Glomerular endothelial cell (primary cell): ENCODE data around the gene ARL2. TPM values are rescaled to one million over a fixed set of nuclear protein-coding genes. Genes with fewer than 3 reads are reported as not detected.
"Not testable (repeated sequence)": the region's sequence is repeated elsewhere in the genome, so short reads cannot be mapped to it uniquely, and the experiment has no call there.

Experiments used
- DNase-seq: peaks from one replicate; pipeline ENCODE4 v3.0.0-alpha.2; 2011; ENCODE audit warnings: low read depth, low spot score; ENCODE audit errors: extremely low read depth
- total RNA-seq: library from RNA; depleted of rRNA; stranded (reverse); fragments of >200 nt; gene quantifications from 2 replicates; pipeline ENCODE4 v1.2.3, GENCODE V29; 2015

ARL2 gene
- total RNA-seq, 1 donor from 2014 or later: 191 TPM

DNA sequence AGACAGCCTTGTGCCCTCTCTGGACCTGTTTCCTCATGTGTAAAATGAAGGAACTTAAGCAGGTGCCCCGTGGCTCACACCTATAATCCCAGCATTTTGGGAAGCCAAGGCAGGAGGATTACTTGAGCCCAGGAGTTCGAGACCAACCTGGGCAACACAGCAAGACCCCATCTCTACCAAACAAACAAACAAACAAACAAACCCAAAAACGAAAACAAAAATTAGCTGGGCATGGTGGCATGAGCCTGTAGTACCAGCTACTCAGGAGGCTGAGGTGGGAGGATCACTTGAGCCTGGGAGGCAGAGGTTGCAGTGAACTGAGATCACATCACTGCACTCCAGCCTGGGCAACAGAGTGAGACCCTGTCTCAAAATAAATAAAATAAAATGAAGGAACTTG, 10.0 kb upstream of the ARL2 start:
- not testable (repeated sequence) for DNase-seq

- no peak for DNase-seq
Measured at GRCh38 chr11:65008016-65008415, 5.9 kb upstream of the ARL2 start.

DNA sequence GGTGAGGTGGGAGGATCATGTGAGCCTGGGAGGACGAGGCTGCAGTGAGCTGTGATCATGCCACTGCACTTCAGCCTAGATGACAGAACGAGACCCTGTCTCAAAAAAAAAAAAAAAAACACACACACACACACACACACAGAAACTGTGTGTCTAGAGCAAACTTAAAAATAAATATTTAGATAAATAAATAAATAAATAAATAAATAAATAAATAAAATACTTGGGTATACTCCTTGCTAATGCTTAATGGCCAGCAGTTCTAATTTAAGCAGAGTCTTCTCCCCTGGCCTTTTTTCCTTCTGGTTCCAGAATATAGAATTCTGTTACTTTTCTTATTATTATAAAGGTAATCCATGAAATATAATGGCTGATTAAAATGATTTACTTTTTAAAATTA, 5.1 kb upstream of the ARL2 start:
- DNase-seq: no peak

- DNase-seq: peak; percentile 44
Measured at GRCh38 chr11:65013130-65013887, 651 bp upstream of the ARL2 start.

DNA sequence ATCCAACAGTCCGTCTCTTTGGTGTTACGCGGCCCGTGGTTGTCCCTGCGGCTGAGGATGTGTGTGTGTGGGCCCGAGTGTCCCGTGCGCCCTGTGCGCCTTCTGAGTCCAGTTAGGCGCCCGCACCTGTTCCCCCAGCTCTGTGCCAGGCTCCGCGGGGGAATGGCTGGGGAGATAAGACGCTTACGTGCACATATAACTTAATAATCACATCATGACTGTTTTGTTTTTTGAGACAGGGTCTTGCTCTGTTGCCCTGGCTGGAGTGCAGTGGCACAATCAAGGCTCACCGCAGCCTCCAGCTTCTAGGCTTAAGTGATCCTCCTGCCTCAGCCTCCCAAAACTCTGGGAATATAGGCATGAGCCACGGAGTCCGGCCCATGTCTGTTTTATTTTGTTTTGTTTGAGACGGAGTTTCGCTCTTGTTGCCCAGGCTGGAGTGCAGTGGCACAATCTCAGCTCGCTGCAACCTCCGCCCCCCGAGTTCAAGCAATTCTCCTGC, 817 bp downstream of the ARL2 start:
- DNase-seq: no peak

- DNase-seq: no peak
Measured at GRCh38 chr11:65016705-65017104, 2.7 kb downstream of the ARL2 start.

GRCh38 chr11:65017937-65018336, 4.0 kb downstream of the ARL2 start:
- no peak for DNase-seq

DNA sequence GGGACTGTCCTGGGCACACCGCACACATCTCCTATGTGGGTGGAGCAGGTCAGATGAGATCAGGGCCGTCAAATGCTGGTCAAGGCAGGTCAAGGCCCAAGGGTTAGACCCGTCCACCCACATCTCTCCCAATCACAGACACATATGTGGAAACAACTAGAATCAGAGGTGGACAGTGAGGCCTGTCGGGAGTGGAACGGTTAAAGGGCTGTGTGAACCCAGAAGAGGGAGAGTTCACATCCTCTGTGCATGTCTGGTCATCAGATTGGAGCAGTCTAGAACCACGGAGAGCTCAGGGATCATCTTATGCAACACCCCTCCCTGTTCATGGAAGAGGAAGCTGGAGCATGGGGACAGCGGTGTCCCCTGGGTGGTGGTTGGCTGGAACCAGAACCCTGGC, 5.9 kb downstream of the ARL2 start:
- no peak for DNase-seq

- no peak for DNase-seq
Measured at GRCh38 chr11:65021003-65021402, 7.0 kb downstream of the ARL2 start.

GRCh38 chr11:65021509-65021908, 7.5 kb downstream of the ARL2 start:
- DNase-seq: no peak

DNA sequence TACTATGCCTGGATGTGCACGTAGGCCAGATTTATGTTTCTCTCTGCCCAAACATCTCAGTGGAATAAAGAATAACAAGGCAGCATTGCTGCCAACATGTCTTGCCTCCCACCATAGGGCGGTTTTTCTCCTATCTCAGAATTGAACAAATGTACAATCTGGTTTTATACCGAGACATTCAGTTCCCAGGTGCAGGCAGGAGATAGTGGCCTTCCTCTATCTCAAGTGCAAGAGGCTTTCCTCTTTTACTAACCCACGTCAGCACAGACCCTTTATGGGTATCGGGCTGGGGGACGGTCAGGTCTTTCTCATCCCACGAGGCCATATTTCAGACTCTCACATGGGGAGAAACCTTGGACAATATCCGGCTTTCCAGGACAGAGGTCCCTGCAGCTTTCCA, 9.5 kb downstream of the ARL2 start:
- not testable (repeated sequence) for DNase-seq

GRCh38 chr11:65026810-65027209, 12.8 kb downstream of the ARL2 start:
- DNase-seq: no peak

- peak; percentile 85 for DNase-seq
Measured at GRCh38 chr11:65027213-65028067, 13.5 kb downstream of the ARL2 start, which contains the start of gene SNX15. Gene SNX15 (plus strand): TSS chr11:65027439. CDS start chr11:65027538, 99 bp downstream.

- DNase-seq: no peak
Measured at GRCh38 chr11:65032216-65032615, 18.3 kb downstream of the ARL2 start.

GRCh38 chr11:65034423-65034822, 20.5 kb downstream of the ARL2 start:
- no peak for DNase-seq

DNA sequence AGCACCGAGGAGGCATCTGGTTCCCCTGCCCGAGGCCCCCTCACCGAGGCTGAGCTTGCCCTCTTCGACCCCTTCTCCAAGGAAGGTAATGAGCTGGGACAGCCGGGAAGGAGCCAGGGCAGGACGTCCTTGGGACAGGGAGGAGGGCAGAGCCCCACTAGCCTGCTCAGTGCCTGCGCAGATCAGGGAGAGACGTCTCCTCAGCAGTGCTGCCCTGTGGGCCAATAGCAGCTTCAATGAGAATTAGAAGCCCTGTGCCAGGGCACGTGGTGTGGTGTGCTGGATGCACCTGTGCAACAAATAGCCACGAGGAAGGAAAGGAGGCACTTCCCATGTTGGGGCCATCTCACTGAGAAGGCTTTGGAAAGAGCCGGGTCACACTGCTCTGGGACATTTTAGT, 21.6 kb downstream of the ARL2 start:
- DNase-seq: no peak

DNA sequence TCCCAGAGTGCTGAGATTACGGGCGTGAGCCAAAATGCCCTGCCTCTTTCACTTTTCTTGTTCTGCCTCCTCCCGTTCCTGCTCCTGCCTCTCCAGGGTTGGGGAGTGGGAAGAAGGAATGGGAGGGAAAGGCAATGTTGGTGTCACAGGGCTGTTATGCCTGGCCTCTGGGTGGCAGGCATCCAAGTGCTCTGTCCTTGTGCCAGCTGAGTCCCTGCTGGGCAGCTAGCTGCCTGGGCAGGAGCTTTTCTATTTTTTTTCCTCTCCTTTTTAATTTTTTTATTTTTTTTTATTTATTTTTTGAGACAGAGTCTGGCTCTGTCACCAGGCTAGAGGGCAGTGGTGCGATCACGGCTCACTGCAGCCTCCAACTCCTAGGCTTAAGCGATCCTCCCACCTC, 23.0 kb downstream of the ARL2 start:
- no peak for DNase-seq

DNA sequence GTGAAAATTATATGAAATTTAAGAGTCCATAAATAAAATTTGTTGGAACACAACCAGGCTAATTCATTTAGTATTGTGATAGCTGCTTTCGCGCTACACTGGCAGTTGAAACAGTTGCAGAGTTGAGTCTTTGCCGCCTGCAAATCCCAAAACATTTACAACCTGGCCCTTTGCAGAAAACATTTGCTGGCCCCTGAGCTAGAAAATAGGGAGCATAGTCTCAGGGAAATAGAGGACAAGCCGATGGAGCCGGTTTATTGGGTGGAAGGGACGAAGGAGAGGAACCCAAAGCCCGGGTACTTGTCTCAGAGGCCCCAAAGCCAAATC, 26.5 kb downstream of the ARL2 start:
- no peak for DNase-seq

- DNase-seq: peak; percentile 29
Measured at GRCh38 chr11:65040847-65041622, 27.1 kb downstream of the ARL2 start, which contains the start of gene SAC3D1. Gene SAC3D1 (plus strand): TSS chr11:65041210. CDS start chr11:65041293, 83 bp downstream.

- no peak for DNase-seq
Measured at GRCh38 chr11:65042891-65043290, 28.9 kb downstream of the ARL2 start.
